Heart left ventricle (tissue), 13 donors: ENCODE measurements around the gene ANGPTL5.

Experiments used
- CTCF ChIP-seq, 12 donors: fragments of 200-600 bp; sonication (generic) in 4 of 12; IDR thresholded peaks; one replicate each; pipeline versions ENCODE4 v1.5.0 to v1.8.0; 2018 to 2022; ENCODE audit warnings: antibody characterized with exemption in 12 of 12, mild to moderate bottlenecking in 5 of 12
- POLR2A ChIP-seq, 2 donors: fragments of 450-650 bp; IDR thresholded peaks; one replicate each; pipeline ENCODE4 v1.6.1; 2017; ENCODE audit warnings: antibody characterized with exemption in 2 of 2, mild to moderate bottlenecking in 2 of 2, moderate library complexity in 2 of 2
- donor health status: ischemic (EF 13 %, LVEDD 7.1; RV severe dilation, severe dysfunction).
- donor health status: DM: no; HTN: yes; CAD: no.
- donor health status: DM: no; HTN: no; CAD: no.
- donor health status: ischemic (EF 25% LVEDD 6.9; RV normal size, moderate dysfunction).
- donor health status: ischemic (EF 25% LVEDD 5.7; RV mildly dilated, moderate dysfunction).
- donor health status: ischemic (EF 35%, LVEDD 5.7; RV mildly dilated, moderate dysfunction).
- donor health status: nonischemic (EF 11% LVEDD 7.7; RV severe dilation, severe dysfunction).
- donor health status: DM: yes; HTN: yes; CAD: no.
- donor health status: PGD.
- donor health status: ischemic (EF 29% LVEDD 5.4; RV normal size, mild dysfunction).
- donor health status: nonischemic (EF 23%, LVEDD 6.1; RV moderate dilation, normal function).

DNA sequence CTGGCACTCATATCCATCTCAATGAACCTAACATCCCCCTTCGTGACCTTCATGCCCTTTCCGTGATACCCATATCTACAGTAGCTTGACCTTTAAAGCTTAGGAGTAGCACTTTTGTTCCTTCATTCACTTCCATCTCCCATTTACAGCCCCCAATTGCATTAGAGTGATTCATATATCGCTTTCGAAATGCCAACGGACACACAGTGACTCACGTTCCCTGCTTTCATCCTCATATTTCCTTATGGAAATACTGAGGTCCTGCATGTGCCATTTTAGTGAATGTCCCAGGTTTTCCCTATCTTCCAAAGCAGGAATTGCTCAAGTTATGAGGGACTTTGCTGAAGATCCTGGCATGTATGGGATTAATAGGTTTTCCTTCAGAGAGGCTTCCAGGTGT, 45.8 kb downstream of the ANGPTL5 start:
- TF ChIP-seq CTCF (IDR thresholded peaks at IDR 0.05) = no peak
- TF ChIP-seq POLR2A (IDR thresholded peaks at IDR 0.05) = no peak
